Activated naive CD8-positive, alpha-beta T cell treated with anti-CD3 and anti-CD28 coated beads for 36 hours (primary cell): ENCODE data around the gene ZNF580. TPM values are rescaled to one million over a fixed set of nuclear protein-coding genes. Genes with fewer than 3 reads are reported as not detected.

ENCODE experiments used
- DNase-seq: peaks from one replicate; pipeline ENCODE4 v3.0.0; 2021
- H3K27ac Mint-ChIP-seq: one replicate; pipeline ENCODE4 v1.8.0; 2022; ENCODE audit warnings: mild to moderate bottlenecking, moderate library complexity, mixed read lengths
- H3K27me3 Mint-ChIP-seq: one replicate; pipeline ENCODE4 v1.8.0; 2022; ENCODE audit warnings: mild to moderate bottlenecking, mixed read lengths
- H3K36me3 Mint-ChIP-seq: one replicate; pipeline ENCODE4 v1.8.0; 2021; ENCODE audit warnings: mild to moderate bottlenecking, mixed read lengths
- H3K4me1 Mint-ChIP-seq: one replicate; pipeline ENCODE4 v1.8.0; 2021; ENCODE audit warnings: mixed read lengths
- H3K4me3 Mint-ChIP-seq: one replicate; pipeline ENCODE4 v1.8.0; 2022; ENCODE audit warnings: mild to moderate bottlenecking, moderate library complexity, mixed read lengths
- H3K9me3 Mint-ChIP-seq: one replicate; pipeline ENCODE4 v1.8.0; 2022; ENCODE audit warnings: mixed read lengths
- total RNA-seq, 2 experiments: library from RNA; stranded (reverse); gene quantifications; one replicate each; pipeline ENCODE4 v1.2.3, GENCODE V29; 2021

The ZNF580 gene
- total RNA-seq, 2 experiments from 2014 or later, result 29.6 to 30.6 TPM

GRCh38 chr19:55678121-55678671 is 37.4 kb downstream of the ZNF580 start:
- Mint-ChIP-seq H3K4me1 (peaks cover 47% of the 10 kb centered on the region), H3K9me3 (no peaks in the 10 kb centered on the region), H3K4me3 (no peak overlapping the region), H3K27me3 (no peaks in the 10 kb centered on the region), H3K36me3 (peaks cover 35% of the 10 kb centered on the region), H3K27ac (peak overlapping the region; percentile 2)
- DNase-seq, result no peak

DNA sequence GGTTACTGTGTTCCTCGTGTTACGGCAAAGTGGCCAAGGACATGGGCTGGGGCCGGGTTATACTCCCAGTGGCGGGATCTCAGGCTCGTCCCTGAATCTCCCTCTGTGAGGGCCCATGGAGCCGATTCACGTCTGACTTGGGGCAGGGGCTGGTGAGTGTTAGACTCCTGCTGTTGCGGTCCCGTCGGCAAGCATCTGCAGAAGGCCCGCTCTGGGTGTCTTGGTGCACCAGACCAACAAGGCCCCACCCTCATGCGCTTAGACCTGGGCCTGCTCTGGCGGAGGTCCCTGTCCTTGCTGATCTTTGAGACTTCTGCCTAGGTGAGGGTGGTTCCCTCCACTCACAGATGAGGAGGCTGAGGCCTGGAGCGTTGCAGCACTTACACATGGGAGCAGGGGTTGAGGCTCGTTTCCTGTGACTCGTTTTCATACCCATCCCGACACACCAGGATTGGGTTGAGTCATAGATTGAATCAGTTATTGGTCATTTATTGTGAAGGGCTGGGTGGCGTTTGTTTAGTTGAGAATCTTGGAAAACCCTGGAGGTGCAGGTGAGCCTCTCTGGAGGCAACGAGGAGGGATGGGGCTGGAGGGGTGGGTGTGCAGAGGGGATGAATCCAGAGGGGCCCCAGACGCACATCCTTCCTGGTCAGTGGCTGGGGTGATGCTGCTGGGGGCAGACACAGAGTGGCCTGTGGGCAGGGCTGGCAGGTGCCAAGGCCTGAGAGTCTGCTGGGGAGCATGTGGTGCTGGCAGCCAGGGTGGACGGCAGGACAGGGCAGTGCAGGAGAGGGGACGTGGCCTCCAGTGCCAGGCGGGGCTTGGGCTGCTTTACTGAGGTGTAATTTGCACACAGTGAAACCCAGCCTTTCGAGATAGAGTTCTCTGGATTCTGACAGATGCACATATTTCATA is 38.8 kb downstream of the ZNF580 start:
- no peak for DNase-seq
- H3K9me3 Mint-ChIP-seq, result no peaks in the 10 kb centered on the region
- no peak overlapping the region for H3K27ac Mint-ChIP-seq
- peaks cover 39% of the 10 kb centered on the region for H3K4me1 Mint-ChIP-seq
- no peak overlapping the region for H3K4me3 Mint-ChIP-seq
- H3K27me3 Mint-ChIP-seq, result no peaks in the 10 kb centered on the region
- peaks cover 33% of the 10 kb centered on the region for H3K36me3 Mint-ChIP-seq

- Mint-ChIP-seq H3K4me3 (no peak overlapping the region), H3K27me3 (no peaks in the 10 kb centered on the region), H3K4me1 (peaks cover 38% of the 10 kb centered on the region), H3K9me3 (no peaks in the 10 kb centered on the region), H3K36me3 (peaks cover 31% of the 10 kb centered on the region), H3K27ac (no peak overlapping the region)
- no peak for DNase-seq
These were observed 39.7 kb downstream of the ZNF580 start for GRCh38 chr19:55680339-55681130.

DNA sequence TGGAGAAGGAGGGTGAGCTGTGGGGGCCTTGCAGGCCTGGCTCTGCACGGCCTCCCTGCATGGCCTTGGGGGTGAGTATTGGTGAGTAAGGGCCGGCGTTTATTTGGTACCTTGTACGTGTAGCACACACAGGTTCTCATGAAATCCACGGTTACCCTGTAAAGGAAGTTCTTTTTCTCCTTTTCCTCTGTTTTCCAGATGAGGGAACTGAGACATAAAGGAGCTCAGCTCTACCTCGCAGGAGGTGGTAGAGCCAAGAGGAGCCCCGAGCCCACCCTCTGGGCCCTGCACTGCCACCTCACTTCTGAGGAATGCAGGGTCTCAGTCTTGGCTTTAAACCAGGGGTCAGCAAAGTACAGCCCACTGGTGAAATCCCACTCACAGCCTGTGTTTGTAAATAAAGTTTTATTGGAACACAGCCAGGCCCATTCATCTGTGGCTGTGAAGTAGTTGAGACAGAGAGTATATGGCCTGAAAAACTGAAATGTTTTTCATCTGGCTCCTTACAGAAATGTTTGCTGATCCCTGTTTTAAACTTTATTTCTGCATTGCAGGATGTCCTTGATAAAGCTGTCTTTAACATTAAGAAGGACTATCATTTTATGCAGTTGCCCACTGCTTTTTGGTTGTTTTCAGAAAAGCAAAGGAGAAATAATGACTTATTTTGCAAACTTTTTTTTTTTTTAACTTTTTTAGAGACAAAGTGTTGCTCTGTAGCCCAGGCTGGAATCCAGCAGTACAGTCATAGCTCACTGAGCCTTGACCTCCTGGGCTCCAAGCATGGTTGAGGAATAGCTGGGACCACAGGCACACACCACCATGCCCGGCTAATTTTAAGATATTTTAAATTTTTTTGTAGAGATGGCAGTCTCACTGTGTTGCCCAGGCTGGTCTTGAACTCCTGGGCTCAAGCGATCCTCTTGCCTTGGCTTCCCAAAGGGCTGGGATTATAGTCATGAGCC is 40.6 kb downstream of the ZNF580 start:
- Mint-ChIP-seq H3K27me3 (no peaks in the 10 kb centered on the region), H3K4me1 (peaks cover 31% of the 10 kb centered on the region), H3K4me3 (no peak overlapping the region), H3K36me3 (peaks cover 27% of the 10 kb centered on the region), H3K9me3 (no peaks in the 10 kb centered on the region), H3K27ac (no peak overlapping the region)
- no peak for DNase-seq

DNA sequence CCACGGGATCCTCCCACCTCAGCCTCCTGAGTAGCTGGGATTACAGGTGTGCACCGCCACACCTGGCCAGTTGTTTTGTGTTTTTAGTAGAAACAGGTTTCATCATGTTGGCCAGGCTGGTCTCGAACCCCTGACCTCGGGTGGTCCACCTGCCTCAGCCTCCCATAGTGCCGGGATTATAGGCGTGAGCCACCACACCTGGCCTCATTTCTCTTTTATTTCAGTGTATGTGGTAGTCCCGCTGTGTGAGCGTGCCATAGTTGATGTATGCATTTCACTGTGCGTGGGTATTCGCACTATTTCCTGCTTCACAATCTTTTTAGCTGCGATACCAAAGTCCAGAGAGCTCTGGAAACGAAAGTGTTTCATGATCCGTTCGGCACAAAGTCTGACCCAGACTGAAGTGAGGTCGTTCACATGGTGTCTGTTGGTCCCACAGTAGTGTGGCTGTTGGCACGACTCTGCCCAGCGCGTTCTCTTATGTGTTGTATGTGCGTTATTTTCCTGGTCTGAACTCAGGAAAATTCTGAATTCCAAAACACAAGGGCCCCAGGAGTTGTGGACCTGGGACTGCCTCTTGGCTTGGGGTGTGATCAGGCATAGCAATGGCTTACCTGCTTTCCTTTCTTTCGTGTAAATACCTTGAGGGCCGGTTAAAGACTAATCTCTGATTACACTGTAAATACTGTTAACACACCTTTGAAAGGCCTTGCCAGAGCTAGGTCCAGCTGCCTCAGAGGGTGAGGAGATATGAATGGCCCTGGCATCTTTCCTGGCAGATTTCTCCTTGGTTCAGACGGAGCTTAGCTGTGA is 42.9 kb downstream of the ZNF580 start:
- H3K27ac Mint-ChIP-seq, result no peak overlapping the region
- peaks cover 13% of the 10 kb centered on the region for H3K4me1 Mint-ChIP-seq

GRCh38 chr19:55684946-55685681 is 44.3 kb downstream of the ZNF580 start:
- peaks cover 5% of the 10 kb centered on the region for H3K4me1 Mint-ChIP-seq
- no peaks in the 10 kb centered on the region for H3K9me3 Mint-ChIP-seq
- no peak overlapping the region for H3K4me3 Mint-ChIP-seq
- H3K36me3 Mint-ChIP-seq, result peaks cover 9% of the 10 kb centered on the region
- no peak for DNase-seq
- no peak overlapping the region for H3K27ac Mint-ChIP-seq
- H3K27me3 Mint-ChIP-seq, result no peaks in the 10 kb centered on the region

More for the DNA sequence above, 42.9 kb downstream of the ZNF580 start:
- no peaks in the 10 kb centered on the region for H3K9me3 Mint-ChIP-seq
- H3K27me3 Mint-ChIP-seq, result no peaks in the 10 kb centered on the region
- no peak for DNase-seq
- peaks cover 15% of the 10 kb centered on the region for H3K36me3 Mint-ChIP-seq
- no peak overlapping the region for H3K4me3 Mint-ChIP-seq

- Mint-ChIP-seq H3K4me3 (no peak overlapping the region), H3K9me3 (no peaks in the 10 kb centered on the region), H3K27me3 (no peaks in the 10 kb centered on the region), H3K4me1 (peaks cover 5% of the 10 kb centered on the region), H3K36me3 (peaks cover 9% of the 10 kb centered on the region), H3K27ac (no peak overlapping the region)
- DNase-seq, result no peak
These were observed 45.0 kb downstream of the ZNF580 start for GRCh38 chr19:55685776-55686175.

DNA sequence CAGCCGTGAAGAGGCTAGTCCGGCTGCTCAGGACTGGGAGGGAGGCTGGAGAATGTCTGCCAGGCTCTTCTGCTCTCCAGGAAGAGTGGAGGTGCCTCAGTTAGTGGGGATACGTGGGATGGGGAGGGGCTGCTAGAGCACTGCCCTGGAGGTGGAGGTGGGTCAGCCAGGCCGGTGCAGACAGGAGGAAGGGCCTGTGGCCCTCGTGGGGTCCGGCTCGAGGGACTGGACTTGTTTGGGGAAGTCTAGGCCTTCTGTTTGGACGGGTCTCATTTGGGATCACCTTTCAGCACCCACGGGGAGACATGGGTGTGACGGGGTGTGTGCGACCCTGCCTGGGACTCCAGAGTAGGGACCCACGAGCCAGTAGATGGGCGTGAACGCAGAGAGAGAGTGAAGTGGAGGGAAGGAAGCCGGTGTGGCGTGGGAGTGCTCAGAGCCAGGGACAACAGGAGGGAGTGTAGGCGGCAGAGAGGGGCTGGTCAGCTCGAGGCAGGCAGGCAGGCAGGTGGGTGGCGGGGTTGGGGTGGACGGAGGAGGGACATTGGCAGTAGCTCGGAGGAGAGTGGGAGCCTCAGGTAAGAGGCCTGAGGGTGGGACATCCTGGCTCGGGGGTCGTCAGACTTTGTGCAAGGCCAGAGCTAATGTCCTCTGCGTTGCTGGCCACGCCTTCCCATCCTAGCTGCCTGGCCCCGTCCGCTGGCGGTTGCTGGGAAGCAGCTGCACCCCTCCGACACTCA is 45.7 kb downstream of the ZNF580 start:
- DNase-seq, result no peak
- Mint-ChIP-seq H3K27ac (no peak overlapping the region), H3K9me3 (no peaks in the 10 kb centered on the region), H3K36me3 (peaks cover 9% of the 10 kb centered on the region), H3K4me1 (peaks cover 5% of the 10 kb centered on the region), H3K27me3 (no peaks in the 10 kb centered on the region), H3K4me3 (no peak overlapping the region)

DNA sequence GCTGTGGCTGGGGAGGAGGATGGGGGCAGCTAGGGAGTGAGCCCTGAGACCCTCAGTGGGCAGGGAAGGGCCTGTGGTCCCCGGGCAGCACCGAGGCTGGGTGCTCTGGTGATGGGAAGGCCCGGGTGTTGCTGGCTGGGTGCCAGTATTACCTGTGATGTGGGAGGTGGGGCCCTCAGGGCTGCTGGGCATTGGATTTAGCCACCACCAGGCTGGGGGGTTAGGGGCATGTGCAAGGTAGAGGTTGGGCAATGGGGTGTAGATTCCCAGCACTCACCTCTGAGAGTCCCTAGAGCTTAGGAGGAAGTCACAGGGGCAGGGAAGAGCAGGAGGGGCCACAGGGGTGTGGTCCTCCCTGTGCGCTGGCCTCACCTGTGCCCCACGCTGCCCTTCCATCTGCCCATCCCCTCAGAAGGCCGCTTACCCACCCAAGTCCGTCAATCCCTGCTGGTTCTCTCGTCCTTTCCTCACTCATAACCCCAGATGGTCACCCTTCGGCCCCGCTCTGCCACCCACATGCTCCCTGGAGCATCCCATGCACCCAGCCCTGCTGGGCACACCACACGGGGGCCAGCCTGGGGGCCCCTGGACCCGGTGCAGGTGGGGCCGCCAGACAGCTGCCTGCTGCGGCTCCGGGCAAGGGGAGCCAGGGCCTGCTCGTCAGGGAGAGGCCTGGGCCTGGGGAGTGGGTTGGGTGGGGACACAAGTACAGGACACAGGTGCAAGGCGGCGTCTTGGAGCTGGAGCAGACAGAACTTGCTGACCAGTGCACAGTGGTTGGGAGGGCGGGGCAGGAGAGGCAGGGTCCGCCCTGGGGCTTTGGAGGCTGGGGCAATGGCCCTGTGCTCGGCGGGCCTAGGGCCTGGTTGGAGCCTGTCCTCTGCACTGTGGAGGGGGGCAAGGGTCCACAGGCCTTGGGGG is 46.7 kb downstream of the ZNF580 start:
- peaks cover 9% of the 10 kb centered on the region for H3K36me3 Mint-ChIP-seq
- no peak overlapping the region for H3K27ac Mint-ChIP-seq
- no peaks in the 10 kb centered on the region for H3K9me3 Mint-ChIP-seq
- H3K4me3 Mint-ChIP-seq, result no peak overlapping the region
- no peak for DNase-seq
- peaks cover 5% of the 10 kb centered on the region for H3K4me1 Mint-ChIP-seq
- no peaks in the 10 kb centered on the region for H3K27me3 Mint-ChIP-seq

DNA sequence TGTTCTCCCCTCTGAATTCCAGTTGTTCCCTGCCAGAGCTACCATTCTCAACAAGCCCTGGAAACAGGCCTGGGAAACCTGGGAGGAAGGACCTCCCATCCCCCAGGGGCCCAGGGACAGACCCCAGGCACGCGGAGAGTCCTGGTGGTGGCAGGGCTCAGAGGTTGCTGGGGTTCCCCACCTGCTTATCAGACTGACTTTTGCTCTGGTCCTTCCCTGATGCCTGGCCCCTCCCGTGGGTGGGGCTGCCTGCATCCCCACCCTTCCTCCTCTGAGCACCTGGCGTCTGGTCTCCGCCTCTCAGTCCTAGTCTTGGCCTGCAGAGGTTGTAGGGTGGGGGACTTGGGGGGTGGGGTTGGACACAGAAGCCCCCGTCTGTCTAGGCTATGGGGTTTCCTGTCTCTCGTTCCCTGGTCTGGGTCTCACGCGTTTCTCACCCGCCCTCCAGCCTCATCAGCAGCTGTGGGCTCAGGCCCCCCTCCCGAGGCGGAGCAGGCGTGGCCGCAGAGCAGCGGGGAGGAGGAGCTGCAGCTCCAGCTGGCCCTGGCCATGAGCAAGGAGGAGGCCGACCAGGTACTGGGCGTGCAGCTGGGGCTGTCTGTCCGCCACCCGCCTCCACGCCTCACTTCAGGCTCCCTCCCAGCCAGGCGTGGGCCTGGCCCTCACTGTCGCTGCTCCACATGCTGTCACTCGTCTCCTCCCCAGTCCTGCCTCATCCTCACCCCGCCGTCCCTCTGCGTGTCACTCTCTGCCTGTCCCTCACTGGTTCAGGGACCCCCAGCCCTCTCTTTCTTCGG is 47.8 kb downstream of the ZNF580 start:
- no peaks in the 10 kb centered on the region for H3K27me3 Mint-ChIP-seq
- H3K4me1 Mint-ChIP-seq, result peaks cover 4% of the 10 kb centered on the region
- H3K9me3 Mint-ChIP-seq, result no peaks in the 10 kb centered on the region
- peaks cover 5% of the 10 kb centered on the region for H3K36me3 Mint-ChIP-seq
- DNase-seq, result no peak
- H3K27ac Mint-ChIP-seq, result no peak overlapping the region
- no peak overlapping the region for H3K4me3 Mint-ChIP-seq

GRCh38 chr19:55689411-55690108 is 48.8 kb downstream of the ZNF580 start:
- H3K4me3 Mint-ChIP-seq, result no peak overlapping the region
- no peaks in the 10 kb centered on the region for H3K27me3 Mint-ChIP-seq
- no peak overlapping the region for H3K27ac Mint-ChIP-seq
- peaks cover 2% of the 10 kb centered on the region for H3K4me1 Mint-ChIP-seq
- H3K9me3 Mint-ChIP-seq, result no peaks in the 10 kb centered on the region
- H3K36me3 Mint-ChIP-seq, result peaks cover 7% of the 10 kb centered on the region
- no peak for DNase-seq
